ENCODE measurements around the gene XPNPEP2.

Gene XPNPEP2

GRCh38 chrX:129768186-129768585 is 29.4 kb downstream of the XPNPEP2 start:
- DNase-seq: no peak
- H3K27me3 ChIP-seq: no peaks in the 10 kb centered on the region
- no peak overlapping the region for H3K4me3 ChIP-seq
- H3K9me3 ChIP-seq: no peaks in the 10 kb centered on the region
- no peak overlapping the region for H3K27ac ChIP-seq
- intact Hi-C loops (cut with DNase I; ENCODE audit: low total_unique reads): no loop called here
- no peaks in the 10 kb centered on the region for H3K4me1 ChIP-seq
- TF ChIP-seq CTCF (IDR thresholded peaks at IDR 0.05): no peak
- no peaks in the 10 kb centered on the region for H3K36me3 ChIP-seq

- H3K36me3 ChIP-seq: no peaks in the 10 kb centered on the region
- H3K4me1 ChIP-seq: no peaks in the 10 kb centered on the region
- TF ChIP-seq CTCF (IDR thresholded peaks at IDR 0.05): no peak
- intact Hi-C loops (cut with DNase I; ENCODE audit: low total_unique reads): no loop called here
- no peak for DNase-seq
- no peaks in the 10 kb centered on the region for H3K9me3 ChIP-seq
- H3K27ac ChIP-seq: no peak overlapping the region
- H3K27me3 ChIP-seq: no peaks in the 10 kb centered on the region
- no peak overlapping the region for H3K4me3 ChIP-seq
Observed at GRCh38 chrX:129768586-129769466, 30.0 kb downstream of the XPNPEP2 start.

GRCh38 chrX:129769467-129770154 is 30.8 kb downstream of the XPNPEP2 start:
- H3K27ac ChIP-seq: no peak overlapping the region
- DNase-seq: no peak
- H3K4me1 ChIP-seq: no peaks in the 10 kb centered on the region
- H3K4me3 ChIP-seq: no peak overlapping the region
- intact Hi-C loops (cut with DNase I; ENCODE audit: low total_unique reads): no loop called here
- no peaks in the 10 kb centered on the region for H3K27me3 ChIP-seq
- H3K36me3 ChIP-seq: no peaks in the 10 kb centered on the region
- no peak for TF ChIP-seq CTCF (IDR thresholded peaks at IDR 0.05)
- no peaks in the 10 kb centered on the region for H3K9me3 ChIP-seq

- DNase-seq: no peak
Observed at GRCh38 chrX:129771266-129771995, 32.7 kb downstream of the XPNPEP2 start.

More at GRCh38 chrX:129771266-129771995, 32.7 kb downstream of the XPNPEP2 start:
- Histone ChIP-seq H3K27ac (no peak overlapping the region), H3K27me3 (no peaks in the 10 kb centered on the region), H3K9me3 (no peaks in the 10 kb centered on the region), H3K36me3 (no peaks in the 10 kb centered on the region), H3K4me1 (no peaks in the 10 kb centered on the region), H3K4me3 (no peak overlapping the region)
- intact Hi-C loops (cut with DNase I; ENCODE audit: low total_unique reads): no loop called here
- no peak for TF ChIP-seq CTCF (IDR thresholded peaks at IDR 0.05)

Data from tibial artery (tissue), 4 donors.